Measurements from ENCODE around the gene HS3ST5. TPM values are rescaled to one million over a fixed set of nuclear protein-coding genes. Genes with fewer than 3 reads are reported as not detected.
"Not testable (repeated sequence)": the region's sequence is repeated elsewhere in the genome, so short reads cannot be mapped to it uniquely, and the experiment has no call there.

Gene HS3ST5
- total RNA-seq, 4 donors from 2014 or later: not detected

DNA sequence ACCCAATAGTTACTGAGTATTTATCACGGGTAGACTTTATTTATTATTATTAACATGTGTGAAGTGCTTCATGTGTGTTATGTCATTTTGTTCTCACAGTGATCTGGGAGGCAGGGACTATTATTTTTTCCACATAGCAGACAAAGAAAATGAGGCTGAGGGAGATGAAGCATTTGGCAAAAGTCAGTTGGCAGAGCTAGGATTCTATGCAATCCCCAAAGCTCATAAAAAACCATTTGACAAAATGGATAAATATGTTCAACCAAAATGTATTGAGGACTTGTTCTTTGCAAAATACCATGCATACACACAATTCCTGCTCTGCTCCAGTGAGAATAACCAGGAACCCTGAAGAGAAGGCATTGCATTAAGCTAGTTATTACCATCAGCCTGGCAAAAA is 184.4 kb downstream of the HS3ST5 start:
- no peak for ATAC-seq (ENCODE audit: low FRiP score)
- TF ChIP-seq, protein P1, sequence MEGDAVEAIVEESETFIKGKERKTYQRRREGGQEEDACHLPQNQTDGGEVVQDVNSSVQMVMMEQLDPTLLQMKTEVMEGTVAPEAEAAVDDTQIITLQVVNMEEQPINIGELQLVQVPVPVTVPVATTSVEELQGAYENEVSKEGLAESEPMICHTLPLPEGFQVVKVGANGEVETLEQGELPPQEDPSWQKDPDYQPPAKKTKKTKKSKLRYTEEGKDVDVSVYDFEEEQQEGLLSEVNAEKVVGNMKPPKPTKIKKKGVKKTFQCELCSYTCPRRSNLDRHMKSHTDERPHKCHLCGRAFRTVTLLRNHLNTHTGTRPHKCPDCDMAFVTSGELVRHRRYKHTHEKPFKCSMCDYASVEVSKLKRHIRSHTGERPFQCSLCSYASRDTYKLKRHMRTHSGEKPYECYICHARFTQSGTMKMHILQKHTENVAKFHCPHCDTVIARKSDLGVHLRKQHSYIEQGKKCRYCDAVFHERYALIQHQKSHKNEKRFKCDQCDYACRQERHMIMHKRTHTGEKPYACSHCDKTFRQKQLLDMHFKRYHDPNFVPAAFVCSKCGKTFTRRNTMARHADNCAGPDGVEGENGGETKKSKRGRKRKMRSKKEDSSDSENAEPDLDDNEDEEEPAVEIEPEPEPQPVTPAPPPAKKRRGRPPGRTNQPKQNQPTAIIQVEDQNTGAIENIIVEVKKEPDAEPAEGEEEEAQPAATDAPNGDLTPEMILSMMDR (IDR thresholded peaks at IDR 0.05): no peak

DNA sequence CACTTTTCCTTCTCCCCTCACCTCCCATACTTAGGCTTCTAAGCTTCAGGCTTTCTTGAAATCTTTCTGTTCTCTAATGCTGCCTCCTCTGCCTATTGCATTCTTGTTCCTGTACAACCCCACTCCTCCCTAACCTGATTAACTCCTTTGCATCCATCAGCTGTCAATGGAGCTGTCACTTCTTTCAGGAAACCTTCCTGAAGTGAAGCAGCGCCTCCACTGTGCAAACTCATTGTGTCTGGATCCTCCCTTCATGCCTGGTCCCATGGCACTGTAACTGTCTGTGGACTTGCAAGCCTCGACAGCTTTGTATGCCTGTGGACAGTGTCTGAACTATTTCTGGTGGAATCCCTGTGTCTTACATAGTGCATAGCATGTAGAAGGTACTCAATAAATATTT is 185.0 kb downstream of the HS3ST5 start:
- TF ChIP-seq, protein P1 (IDR thresholded peaks at IDR 0.05): no peak
- no peak for ATAC-seq (ENCODE audit: low FRiP score)
- no peak for DNase-seq (ENCODE audit: low spot score)

More for the DNA sequence above, 184.4 kb downstream of the HS3ST5 start:
- DNase-seq (ENCODE audit: low spot score): no peak

DNA sequence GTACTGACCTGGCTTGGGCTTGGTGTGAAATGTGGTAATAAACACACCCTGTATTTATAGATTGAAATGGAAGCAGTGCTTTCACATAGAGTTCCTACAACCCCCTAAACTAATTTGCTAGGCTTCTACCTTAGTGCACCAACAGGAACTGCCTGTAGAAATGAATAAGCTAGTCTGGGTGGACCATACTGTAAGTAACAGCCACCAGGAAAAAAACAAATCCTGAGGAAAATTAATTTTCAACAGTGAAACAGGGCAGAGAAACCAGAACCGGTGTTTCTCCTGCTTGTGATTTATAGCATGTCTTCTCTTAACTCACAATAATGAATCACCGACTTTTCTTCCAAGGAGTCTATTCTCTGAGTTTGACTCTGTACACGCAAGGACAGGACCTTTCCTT is 187.1 kb downstream of the HS3ST5 start:
- DNase-seq (ENCODE audit: low spot score): no peak
- TF ChIP-seq, protein P1 (IDR thresholded peaks at IDR 0.05): no peak

DNA sequence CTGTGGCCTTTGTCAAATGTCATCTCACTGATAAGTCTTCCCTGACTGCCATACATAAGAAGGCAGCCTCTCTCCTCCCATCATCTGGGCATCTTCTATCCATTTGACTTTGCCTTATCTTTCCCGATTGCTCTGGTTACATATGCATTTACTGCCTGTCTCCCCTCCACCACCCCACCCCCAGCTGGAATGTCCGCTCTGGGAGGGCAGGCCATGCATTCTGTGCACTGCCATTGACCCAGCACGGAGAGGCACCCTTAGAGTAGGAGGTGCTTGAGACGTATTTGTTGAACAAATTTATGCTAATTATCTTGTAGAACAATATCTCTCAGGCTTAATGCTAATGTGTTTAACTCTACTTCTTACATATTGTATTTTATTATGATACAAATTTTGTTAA is 188.0 kb downstream of the HS3ST5 start:
- TF ChIP-seq, protein P1 (IDR thresholded peaks at IDR 0.05): no peak
- ATAC-seq (ENCODE audit: low FRiP score): no peak
- DNase-seq (ENCODE audit: low spot score): no peak

More for the DNA sequence above, 187.1 kb downstream of the HS3ST5 start:
- no peak for ATAC-seq (ENCODE audit: low FRiP score)

DNA sequence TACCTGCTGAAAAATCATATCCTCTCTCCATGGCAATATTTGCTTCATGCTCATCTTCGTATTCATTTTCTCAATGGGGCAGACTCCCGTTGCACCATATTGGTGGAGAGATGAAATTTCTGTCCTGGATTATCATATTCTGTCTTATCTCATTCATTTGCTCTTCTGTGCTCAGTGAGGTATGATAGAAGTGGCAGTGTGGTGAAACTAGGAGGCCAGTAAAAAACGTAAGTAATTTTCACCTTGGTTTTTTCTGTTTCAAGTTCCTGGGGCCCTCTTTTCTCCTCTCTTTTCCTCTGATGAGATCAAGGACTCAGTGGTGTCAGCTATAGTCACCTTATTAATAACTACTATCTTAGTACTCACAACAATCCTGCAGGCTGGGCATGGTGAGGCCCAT is 189.4 kb downstream of the HS3ST5 start:
- no peak for ATAC-seq (ENCODE audit: low FRiP score)
- DNase-seq (ENCODE audit: low spot score): no peak
- TF ChIP-seq, protein P1 (IDR thresholded peaks at IDR 0.05): no peak

DNA sequence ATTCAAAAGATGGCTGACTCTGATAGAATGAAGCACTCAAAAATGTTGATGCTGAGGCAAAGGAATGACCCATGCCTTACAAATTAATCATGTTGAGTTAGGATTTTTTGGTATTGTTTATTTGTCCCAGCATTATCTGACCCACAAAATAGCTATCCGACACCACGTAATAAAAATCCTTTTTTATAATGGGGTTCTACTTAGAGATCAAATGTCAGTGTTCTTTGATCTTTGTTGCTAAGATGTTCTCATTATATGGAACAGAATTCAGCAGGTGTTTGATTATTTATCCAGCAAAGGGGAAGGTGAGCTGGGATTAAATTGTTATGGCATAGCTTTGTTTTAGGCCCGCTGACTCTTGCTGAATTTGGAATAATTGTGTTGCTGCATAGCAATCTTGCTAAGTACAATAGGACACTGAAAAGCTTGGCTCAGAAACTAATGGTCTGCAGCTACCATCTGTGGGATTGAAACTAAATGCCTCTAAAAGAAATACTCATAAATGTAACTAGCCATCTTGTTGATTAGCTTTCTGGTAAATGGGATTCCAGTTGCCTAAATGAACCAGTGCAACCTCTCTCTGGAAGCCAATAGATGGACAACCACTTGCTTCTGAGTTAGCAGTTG is 191.6 kb downstream of the HS3ST5 start:
- ATAC-seq (ENCODE audit: low FRiP score) (no peak), DNase-seq (ENCODE audit: low spot score) (no peak)
- TF ChIP-seq, protein P1 (IDR thresholded peaks at IDR 0.05): no peak

DNA sequence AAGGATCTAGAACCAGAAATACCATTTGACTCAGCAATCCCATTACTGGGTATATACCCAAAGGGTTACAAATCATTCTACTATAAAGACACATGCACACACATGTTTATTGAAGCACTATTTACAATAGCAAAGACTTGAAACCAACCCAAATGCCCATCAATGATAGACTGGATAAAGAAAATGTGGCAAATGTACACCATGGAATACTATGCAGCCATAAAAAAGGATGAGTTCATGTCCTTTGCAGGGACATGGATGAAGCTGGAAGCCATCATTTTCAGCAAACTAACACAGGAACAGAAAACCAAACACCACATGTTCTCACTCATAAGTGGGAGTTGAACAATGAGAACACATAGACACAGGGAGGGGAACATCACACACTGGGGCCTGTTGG is 193.6 kb downstream of the HS3ST5 start:
- ATAC-seq (ENCODE audit: low FRiP score); DNase-seq (ENCODE audit: low spot score): not testable (repeated sequence)

Measured in omental fat pad (tissue), 4 donors.